SK-N-SH (cell line): ENCODE data around the gene DGCR6L. TPM values are rescaled to one million over a fixed set of nuclear protein-coding genes. Genes with fewer than 3 reads are reported as not detected.
"Not testable (repeated sequence)": the region's sequence is repeated elsewhere in the genome, so short reads cannot be mapped to it uniquely, and the experiment has no call there.

Experiments used
- CTCF ChIA-PET: fragments of 300-600, 350-600 bp; formaldehyde crosslinking; extraction: SDS; loops from one replicate; lab custom pipeline; 2021; lab: Yijun Ruan, JAX
- POLR2A ChIA-PET: fragments of 350-600 bp; sonication (Branson Sonifier 250); formaldehyde crosslinking; extraction: SDS; loops from one replicate; lab custom pipeline; 2020; ENCODE audit warnings: antibody characterized with exemption, inconsistent platforms; lab: Yijun Ruan, JAX
- DNase-seq: peaks from one replicate; pipeline ENCODE4 v3.0.0; 2012
- H2AFZ ChIP-seq: fragments of 200-600 bp; sonication (generic); 2 replicates; pipeline ENCODE4 v1.8.1; 2016; ENCODE audit warnings: antibody characterized with exemption, mild to moderate bottlenecking, low read depth
- H3F3A ChIP-seq: fragments of 200-600 bp; sonication (generic); replicated peaks from 2 replicates; pipeline ENCODE3; 2016; ENCODE audit warnings: antibody characterized with exemption, mild to moderate bottlenecking; ENCODE audit not compliant: insufficient read depth
- H3K27ac ChIP-seq, 2 experiments: fragments of 200-500 bp in 1 of 2; fragments of 200-600 bp in 1 of 2; sonication (Bioruptor generic) in 1 of 2; sonication (generic), shearing (Covaris generic) in 1 of 2; 2 replicates each; pipeline versions ENCODE4 v1.5.1 to v1.6.1; 2014 to 2016; ENCODE audit warnings: low read depth in 2 of 2, inconsistent platforms in 1 of 2, low read length in 1 of 2, mild to moderate bottlenecking in 1 of 2, mixed read lengths in 1 of 2
- H3K27me3 ChIP-seq: fragments of 200-600 bp; sonication (generic), shearing (Covaris generic); 2 replicates; pipeline ENCODE4 v1.6.1; 2016; ENCODE audit warnings: mixed run types; ENCODE audit not compliant: insufficient read depth
- H3K36me3 ChIP-seq, 2 experiments: fragments of 200-500 bp in 1 of 2; fragments of 200-600 bp in 1 of 2; sonication (Bioruptor generic) in 1 of 2; sonication (generic) in 1 of 2; replicated peaks in 1 of 2; 2 replicates each; pipeline versions ENCODE3 to v1.5.1; 2014 to 2016; ENCODE audit warnings: low read length in 1 of 2, mild to moderate bottlenecking in 1 of 2; ENCODE audit not compliant: insufficient read depth in 2 of 2, control insufficient read depth in 1 of 2
- H3K4me1 ChIP-seq, 2 experiments: fragments of 200-500 bp in 1 of 2; fragments of 200-600 bp in 1 of 2; sonication (Bioruptor generic) in 1 of 2; sonication (generic), shearing (Covaris generic) in 1 of 2; 2 replicates each; pipeline versions ENCODE4 v1.5.1 to v1.6.1; 2014 to 2016; ENCODE audit warnings: low read depth in 1 of 2, low read length in 1 of 2, mixed run types in 1 of 2; ENCODE audit not compliant: insufficient read depth in 2 of 2, control insufficient read depth in 1 of 2
- H3K4me2 ChIP-seq: fragments of 200-600 bp; sonication (generic), shearing (Covaris generic); 2 replicates; pipeline ENCODE4 v1.6.1; 2017; ENCODE audit warnings: mixed run types
- H3K4me3 ChIP-seq, 2 experiments: fragments of 200-500 bp in 1 of 2; fragments of 200-600 bp in 1 of 2; sonication (Bioruptor generic) in 1 of 2; sonication (generic), shearing (Covaris generic) in 1 of 2; 2 replicates each; pipeline versions ENCODE4 v1.5.1 to v1.8.1; 2014 to 2016; ENCODE audit warnings: low read depth in 2 of 2, inconsistent platforms in 1 of 2, low read length in 1 of 2, mild to moderate bottlenecking in 1 of 2, mixed read lengths in 1 of 2, moderate library complexity in 1 of 2
- H3K79me2 ChIP-seq: fragments of 200-600 bp; sonication (generic); 2 replicates; pipeline ENCODE4 v1.8.1; 2017; ENCODE audit warnings: mild to moderate bottlenecking; ENCODE audit not compliant: insufficient read depth
- H3K9ac ChIP-seq: fragments of 200-600 bp; sonication (generic); 2 replicates; pipeline ENCODE4 v1.6.1; 2017; ENCODE audit warnings: mixed run types
- H3K9me2 ChIP-seq: fragments of 200-600 bp; sonication (generic); 2 replicates; pipeline ENCODE4 v1.6.1; 2017; ENCODE audit warnings: mixed run types
- H3K9me3 ChIP-seq: fragments of 200-600 bp; sonication (generic); 2 replicates; pipeline ENCODE4 v1.6.1; 2017; ENCODE audit warnings: mixed run types, mild to moderate bottlenecking, moderate library complexity
- H4K20me1 ChIP-seq: fragments of 200-600 bp; sonication (generic); 2 replicates; pipeline ENCODE4 v1.6.1; 2017; ENCODE audit warnings: mild to moderate bottlenecking, mixed run types; ENCODE audit not compliant: insufficient read depth
- WGBS: methylation state at CpG from one replicate; pipeline ENCODE4 v1.1.6; 2017; ENCODE audit warnings: low lambda C conversion rate; 5-methylcytosine and 5-hydroxymethylcytosine counted together
- polyA plus RNA-seq, 3 experiments: library from polyadenylated mRNA; depleted of rRNA; stranded (reverse); fragments of >200 nt; gene quantifications; 2 replicates each; pipeline ENCODE4 v1.2.3, GENCODE V29; 2012

Gene DGCR6L
- polyA plus RNA-seq, 1 of the 3 experiments (the other 2 are of a cell fraction), result 59.8 TPM

DNA sequence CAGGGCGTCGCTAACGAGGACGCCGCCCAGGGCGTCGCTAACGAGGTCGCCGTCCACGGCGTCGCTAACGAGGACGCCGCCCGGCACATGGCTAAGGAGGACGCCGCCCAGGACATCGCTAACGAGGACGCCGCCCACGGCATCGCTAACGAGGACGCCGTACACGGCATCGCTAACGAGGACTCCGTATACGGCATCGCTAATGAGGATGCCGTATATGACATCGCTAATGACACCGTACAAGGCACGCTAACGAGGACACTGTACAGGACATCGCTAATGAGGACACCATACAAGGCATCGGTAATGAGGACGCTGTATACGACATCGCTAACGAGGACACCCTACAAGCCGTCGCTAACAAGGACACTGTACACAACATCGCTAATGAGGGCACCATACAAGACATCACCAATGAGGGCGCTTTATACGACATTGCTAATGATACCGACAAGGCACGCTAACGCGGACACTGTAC, 41.9 kb upstream of the DGCR6L start:
- WGBS, result 96% methylated on average over 51 of the region's 54 CpGs
- H3K4me2 ChIP-seq, result not testable (repeated sequence)

DNA sequence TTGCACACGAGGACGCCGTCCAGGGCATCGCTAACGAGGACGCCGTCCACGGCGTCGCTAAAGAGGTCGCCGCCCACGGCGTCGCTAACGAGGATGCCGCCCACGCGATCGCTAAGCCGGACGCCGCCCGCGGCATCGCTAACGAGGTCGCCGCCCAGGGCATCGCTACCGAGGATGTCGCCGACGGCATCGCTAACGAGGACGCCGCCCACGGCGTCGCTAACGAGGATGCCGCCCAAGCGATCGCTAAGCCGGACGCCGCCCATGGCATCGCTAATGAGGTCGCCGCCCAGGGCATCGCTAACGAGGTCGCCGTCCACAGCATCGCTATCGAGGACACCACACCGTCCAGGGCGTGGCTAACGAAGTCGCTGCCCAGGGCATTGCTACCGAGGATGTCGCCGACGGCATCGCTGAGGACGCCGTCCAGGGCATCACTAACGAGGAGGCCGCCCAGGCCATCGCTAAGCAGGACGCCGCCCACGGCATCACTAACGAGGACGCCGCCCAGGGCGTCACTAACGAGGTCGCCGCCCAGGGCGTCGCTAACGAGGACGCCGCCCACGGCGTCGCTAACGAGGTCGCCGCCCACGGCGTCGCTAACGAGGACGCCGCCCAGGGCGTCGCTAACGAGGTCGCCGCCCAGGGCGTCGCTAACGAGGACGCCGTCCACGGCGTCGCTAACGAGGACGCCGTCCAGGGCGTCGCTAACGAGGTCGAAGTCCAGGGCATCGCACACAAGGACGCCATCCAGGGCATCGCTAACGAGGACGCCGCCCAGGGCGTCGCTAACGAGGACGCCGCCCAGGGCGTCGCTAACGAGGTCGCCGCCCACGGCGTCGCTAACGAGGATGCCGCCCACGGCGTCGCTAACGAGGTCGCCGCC, 41.2 kb upstream of the DGCR6L start:
- H3K9me2 ChIP-seq, H2AFZ ChIP-seq, H3K4me1 ChIP-seq, H4K20me1 ChIP-seq, H3K36me3 ChIP-seq, POLR2A ChIA-PET, H3K79me2 ChIP-seq, H3K27me3 ChIP-seq, H3K27ac ChIP-seq, H3F3A ChIP-seq, CTCF ChIA-PET, H3K4me3 ChIP-seq, H3K4me2 ChIP-seq, H3K9ac ChIP-seq, H3K9me3 ChIP-seq: not testable (repeated sequence)
- WGBS, result 94% methylated on average over 131 of the region's 145 CpGs
- peak; percentile 36 for DNase-seq

More for the DNA sequence above, 41.9 kb upstream of the DGCR6L start:
- H3K4me3 ChIP-seq, H4K20me1 ChIP-seq, H3K27me3 ChIP-seq, H3F3A ChIP-seq, H3K9me2 ChIP-seq, H3K9ac ChIP-seq, H3K9me3 ChIP-seq, H3K79me2 ChIP-seq, H3K36me3 ChIP-seq, H3K27ac ChIP-seq, POLR2A ChIA-PET, DNase-seq, H3K4me1 ChIP-seq, H2AFZ ChIP-seq, CTCF ChIA-PET: not testable (repeated sequence)

DNA sequence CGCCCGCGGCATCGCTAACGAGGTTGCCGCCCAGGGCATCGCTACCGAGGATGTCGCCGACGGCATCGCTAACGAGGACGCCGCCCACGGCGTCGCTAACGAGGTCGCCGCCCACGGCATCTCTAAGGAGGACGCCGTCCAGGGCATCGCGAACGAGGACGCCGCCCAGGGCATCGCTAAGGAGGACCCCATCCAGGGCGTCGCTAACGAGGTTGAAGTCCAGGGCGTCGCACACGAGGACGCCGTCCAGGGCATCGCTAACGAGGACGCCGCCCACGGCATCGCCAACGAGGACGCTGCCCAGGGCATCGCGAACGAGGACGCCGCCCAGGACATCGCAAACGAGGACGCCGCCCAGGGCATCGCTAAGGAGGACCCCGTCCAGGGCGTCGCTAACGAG, 40.4 kb upstream of the DGCR6L start:
- H3K4me1 ChIP-seq, POLR2A ChIA-PET, CTCF ChIA-PET, DNase-seq, H2AFZ ChIP-seq, H3K9me2 ChIP-seq, H3K4me2 ChIP-seq, H3F3A ChIP-seq, H3K9me3 ChIP-seq, H3K9ac ChIP-seq, H3K27ac ChIP-seq, H4K20me1 ChIP-seq, H3K79me2 ChIP-seq, H3K4me3 ChIP-seq, H3K27me3 ChIP-seq, H3K36me3 ChIP-seq: not testable (repeated sequence)
- 94% methylated on average over 58 of the region's 60 CpGs for WGBS

DNA sequence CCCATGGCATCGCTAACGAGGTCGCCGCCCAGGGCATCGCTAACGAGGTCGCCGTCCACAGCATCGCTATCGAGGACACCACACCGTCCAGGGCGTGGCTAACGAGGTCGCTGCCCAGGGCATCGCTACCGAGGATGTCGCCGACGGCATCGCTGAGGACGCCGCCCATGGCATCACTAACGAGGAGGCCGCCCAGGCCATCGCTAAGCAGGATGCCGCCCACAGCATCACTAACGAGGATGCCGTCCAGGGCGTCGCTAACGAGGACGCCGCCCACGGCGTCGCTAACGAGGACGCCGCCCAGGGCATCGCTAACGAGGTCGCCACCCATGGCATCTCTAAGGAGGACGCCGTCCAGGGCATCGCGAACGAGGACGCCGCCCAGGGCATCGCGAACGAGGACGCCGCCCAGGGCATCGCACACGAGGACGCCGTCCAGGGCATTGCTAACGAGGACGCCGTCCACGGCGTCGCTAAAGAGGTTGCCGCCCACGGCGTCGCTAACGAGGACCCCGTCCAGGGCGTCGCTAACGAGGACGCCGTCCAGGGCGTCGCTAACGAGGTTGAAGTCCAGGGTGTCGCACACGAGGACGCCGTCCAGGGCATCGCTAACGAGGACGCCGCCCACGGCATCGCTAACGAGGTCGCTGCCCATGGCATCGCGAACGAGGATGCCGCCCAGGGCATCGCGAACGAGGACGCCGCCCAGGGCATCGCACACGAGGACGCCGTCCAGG, 38.8 kb upstream of the DGCR6L start:
- POLR2A ChIA-PET, H2AFZ ChIP-seq, CTCF ChIA-PET, H3K79me2 ChIP-seq, H3K9me2 ChIP-seq, H3F3A ChIP-seq, H3K36me3 ChIP-seq, H4K20me1 ChIP-seq, H3K4me1 ChIP-seq, H3K4me2 ChIP-seq, H3K27me3 ChIP-seq, H3K9ac ChIP-seq, DNase-seq, H3K9me3 ChIP-seq, H3K4me3 ChIP-seq, H3K27ac ChIP-seq: not testable (repeated sequence)
- 92% methylated on average over 54 of the region's 103 CpGs for WGBS

DNA sequence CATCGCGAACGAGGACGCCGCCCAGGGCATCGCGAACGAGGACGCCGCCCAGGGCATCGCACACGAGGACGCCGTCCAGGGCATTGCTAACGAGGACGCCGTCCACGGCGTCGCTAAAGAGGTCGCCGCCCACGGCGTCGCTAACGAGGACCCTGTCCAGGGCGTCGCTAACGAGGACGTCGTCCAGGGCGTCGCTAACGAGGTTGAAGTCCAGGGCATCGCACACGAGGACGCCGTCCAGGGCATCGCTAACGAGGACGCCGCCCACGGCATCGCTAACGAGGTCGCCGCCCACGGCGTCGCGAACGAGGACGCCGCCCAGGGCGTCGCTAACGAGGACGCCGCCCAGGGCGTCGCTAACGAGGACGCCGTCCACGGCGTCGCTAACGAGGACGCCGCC, 38.1 kb upstream of the DGCR6L start:
- H3K4me1 ChIP-seq, H3K4me2 ChIP-seq, H3K79me2 ChIP-seq, DNase-seq, H3K36me3 ChIP-seq, CTCF ChIA-PET, H3K9me3 ChIP-seq, H3K27ac ChIP-seq, H3K27me3 ChIP-seq, H3K9ac ChIP-seq, H3F3A ChIP-seq, H3K9me2 ChIP-seq, H4K20me1 ChIP-seq, H2AFZ ChIP-seq, H3K4me3 ChIP-seq, POLR2A ChIA-PET: not testable (repeated sequence)
- WGBS, result 91% methylated on average over 53 of the region's 70 CpGs

DNA sequence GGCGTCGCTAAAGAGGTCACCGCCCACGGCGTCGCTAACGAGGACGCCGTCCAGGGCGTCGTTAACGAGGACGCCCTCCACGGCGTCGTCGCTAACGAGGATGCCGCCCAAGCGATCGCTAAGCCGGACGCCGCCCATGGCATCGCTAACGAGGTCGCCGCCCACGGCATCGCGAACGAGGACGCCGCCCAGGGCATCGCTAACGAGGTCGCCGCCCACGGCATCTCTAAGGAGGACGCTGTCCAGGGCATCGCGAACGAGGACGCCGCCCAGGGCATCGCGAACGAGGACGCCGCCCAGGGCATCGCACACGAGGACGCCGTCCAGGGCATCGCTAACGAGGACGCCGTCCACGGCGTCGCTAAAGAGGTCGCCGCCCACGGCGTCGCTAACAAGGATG, 37.0 kb upstream of the DGCR6L start:
- H3K9me2 ChIP-seq, H3F3A ChIP-seq, H3K4me1 ChIP-seq, H3K4me2 ChIP-seq, DNase-seq, H4K20me1 ChIP-seq, H3K9me3 ChIP-seq, H3K27me3 ChIP-seq, H2AFZ ChIP-seq, H3K27ac ChIP-seq, H3K9ac ChIP-seq, H3K79me2 ChIP-seq, POLR2A ChIA-PET, H3K36me3 ChIP-seq, CTCF ChIA-PET, H3K4me3 ChIP-seq: not testable (repeated sequence)
- WGBS, result 96% methylated on average over 66 of the region's 66 CpGs
